Stromal cell of bone marrow (primary cell): ENCODE measurements around the gene MAP2K5.
A peak's percentile ranks its signal among the peaks of the same experiment; 100 is the strongest.

Experiments
- DNase-seq: peaks from one replicate; pipeline ENCODE4 v3.0.0-alpha.2; 2012; ENCODE audit warnings: low read depth

Gene MAP2K5

GRCh38 chr15:67839929-67840748 is 297.6 kb downstream of the MAP2K5 start, which contains the start of gene RNU6-1:
Gene RNU6-1, minus strand, starts transcription at chr15:67840045.
- peak; percentile 77 for DNase-seq

GRCh38 chr15:67840749-67841512 is 298.4 kb downstream of the MAP2K5 start:
- DNase-seq: peak; percentile 49

GRCh38 chr15:67841513-67841762 is 298.9 kb downstream of the MAP2K5 start:
- no peak for DNase-seq

GRCh38 chr15:67843092-67843501 is 300.6 kb downstream of the MAP2K5 start:
- DNase-seq: no peak

GRCh38 chr15:67843571-67844387 is 301.3 kb downstream of the MAP2K5 start:
- no peak for DNase-seq

- no peak for DNase-seq
These were observed 303.5 kb downstream of the MAP2K5 start for GRCh38 chr15:67845974-67846373.

GRCh38 chr15:67849538-67849937 is 307.0 kb downstream of the MAP2K5 start:
- no peak for DNase-seq

GRCh38 chr15:67850336-67850735 is 307.8 kb downstream of the MAP2K5 start:
- DNase-seq: no peak

GRCh38 chr15:67850994-67851571 is 308.6 kb downstream of the MAP2K5 start:
- no peak for DNase-seq

- no peak for DNase-seq
These were observed 309.9 kb downstream of the MAP2K5 start for GRCh38 chr15:67852418-67852817.

- DNase-seq: no peak
These were observed 311.0 kb downstream of the MAP2K5 start for GRCh38 chr15:67853454-67853853.

- no peak for DNase-seq
These were observed 311.9 kb downstream of the MAP2K5 start for GRCh38 chr15:67854358-67854757.

GRCh38 chr15:67855842-67856241 is 313.3 kb downstream of the MAP2K5 start:
- DNase-seq: no peak
